ENCODE results near the gene NF1.
"Not testable (repeated sequence)": the region's sequence is repeated elsewhere in the genome, so short reads cannot be mapped to it uniquely, and the experiment has no call there.

DNA sequence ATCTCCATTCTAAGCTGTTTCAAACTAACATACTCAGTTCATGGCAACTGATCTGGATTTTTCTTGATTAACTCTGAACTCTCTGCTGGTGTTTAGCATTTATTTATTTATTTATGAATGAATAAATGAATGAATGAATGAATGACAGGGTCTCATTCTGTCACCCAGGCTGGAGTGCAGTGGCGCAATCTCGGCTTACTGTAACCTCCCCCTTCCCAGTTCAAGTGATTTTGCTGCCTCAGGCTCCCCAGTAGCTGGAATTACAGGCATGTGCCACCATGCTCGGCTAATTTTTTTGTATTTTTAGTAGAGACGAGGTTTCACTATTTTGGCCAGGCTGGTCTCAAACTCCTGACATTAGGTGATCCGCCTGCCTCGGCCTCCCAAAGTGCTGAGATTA lies 62.1 kb downstream of the NF1 start:
- TF ChIP-seq, protein P1, sequence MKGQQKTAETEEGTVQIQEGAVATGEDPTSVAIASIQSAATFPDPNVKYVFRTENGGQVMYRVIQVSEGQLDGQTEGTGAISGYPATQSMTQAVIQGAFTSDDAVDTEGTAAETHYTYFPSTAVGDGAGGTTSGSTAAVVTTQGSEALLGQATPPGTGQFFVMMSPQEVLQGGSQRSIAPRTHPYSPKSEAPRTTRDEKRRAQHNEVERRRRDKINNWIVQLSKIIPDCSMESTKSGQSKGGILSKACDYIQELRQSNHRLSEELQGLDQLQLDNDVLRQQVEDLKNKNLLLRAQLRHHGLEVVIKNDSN (IDR thresholded peaks at IDR 0.05; ENCODE audit: borderline replicate concordance, low read depth): not testable (repeated sequence)
- TF ChIP-seq POLR2AphosphoS5 (IDR thresholded peaks at IDR 0.05; ENCODE audit: low read depth, low read length): not testable (repeated sequence)
- TF ChIP-seq, protein P2, sequence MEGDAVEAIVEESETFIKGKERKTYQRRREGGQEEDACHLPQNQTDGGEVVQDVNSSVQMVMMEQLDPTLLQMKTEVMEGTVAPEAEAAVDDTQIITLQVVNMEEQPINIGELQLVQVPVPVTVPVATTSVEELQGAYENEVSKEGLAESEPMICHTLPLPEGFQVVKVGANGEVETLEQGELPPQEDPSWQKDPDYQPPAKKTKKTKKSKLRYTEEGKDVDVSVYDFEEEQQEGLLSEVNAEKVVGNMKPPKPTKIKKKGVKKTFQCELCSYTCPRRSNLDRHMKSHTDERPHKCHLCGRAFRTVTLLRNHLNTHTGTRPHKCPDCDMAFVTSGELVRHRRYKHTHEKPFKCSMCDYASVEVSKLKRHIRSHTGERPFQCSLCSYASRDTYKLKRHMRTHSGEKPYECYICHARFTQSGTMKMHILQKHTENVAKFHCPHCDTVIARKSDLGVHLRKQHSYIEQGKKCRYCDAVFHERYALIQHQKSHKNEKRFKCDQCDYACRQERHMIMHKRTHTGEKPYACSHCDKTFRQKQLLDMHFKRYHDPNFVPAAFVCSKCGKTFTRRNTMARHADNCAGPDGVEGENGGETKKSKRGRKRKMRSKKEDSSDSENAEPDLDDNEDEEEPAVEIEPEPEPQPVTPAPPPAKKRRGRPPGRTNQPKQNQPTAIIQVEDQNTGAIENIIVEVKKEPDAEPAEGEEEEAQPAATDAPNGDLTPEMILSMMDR (IDR thresholded peaks at IDR 0.05): not testable (repeated sequence)
